ENCODE measurements around the gene SMURF1.

SMURF1 gene

DNA sequence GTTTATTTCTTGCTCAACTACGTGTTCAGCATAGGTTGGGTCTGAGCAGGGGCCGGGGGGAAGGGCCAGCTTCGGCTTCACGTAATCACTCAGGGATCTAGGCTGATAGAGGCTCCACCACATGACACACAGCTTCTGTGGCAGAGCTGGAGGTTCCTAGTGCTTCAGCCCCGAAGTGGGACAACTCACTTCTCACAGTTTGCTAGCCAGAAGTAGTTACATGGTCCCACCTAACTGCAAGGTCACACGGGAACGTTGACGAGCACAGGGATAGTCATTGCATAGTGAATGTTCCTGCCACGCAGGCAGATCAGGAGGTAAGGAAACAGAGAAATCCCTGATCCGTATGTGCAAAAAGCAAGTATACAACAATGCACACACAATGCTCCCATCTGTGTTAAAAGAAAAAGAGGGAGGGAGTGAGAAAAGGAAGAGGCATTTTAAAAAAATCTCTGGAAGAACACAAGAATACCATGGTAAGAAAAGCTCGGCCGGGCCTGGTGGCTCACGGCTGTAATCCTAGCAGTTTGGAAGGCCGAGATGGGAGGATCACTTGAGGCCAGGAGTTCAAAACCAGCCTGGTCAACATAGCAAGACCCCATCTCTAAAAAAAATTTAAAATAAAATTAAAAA is 16.9 kb downstream of the SMURF1 start:
- FAIRE-seq (no peak), DNase-seq (ENCODE audit: insufficient read length) (no peak)
- no peak for TF ChIP-seq POLR2AphosphoS5 (IDR thresholded peaks at IDR 0.05; ENCODE audit: low read depth, low read length)

DNA sequence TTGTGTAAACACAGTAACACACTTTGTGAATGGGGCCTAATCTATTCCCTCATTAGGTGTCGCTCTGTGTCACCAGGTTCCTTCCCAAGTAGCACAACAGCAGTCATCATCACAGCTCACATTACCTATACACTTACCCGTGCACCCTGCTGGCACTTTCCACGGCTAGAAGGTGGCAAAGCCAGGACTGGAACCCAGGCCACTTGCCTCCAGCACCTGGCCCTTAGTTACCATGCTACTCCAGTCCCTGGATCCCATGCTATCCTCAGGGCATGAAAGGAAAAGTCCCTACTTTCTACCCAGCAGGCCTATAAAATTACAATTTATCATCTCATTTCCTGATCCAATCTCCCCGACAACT is 18.4 kb downstream of the SMURF1 start:
- FAIRE-seq (no peak), DNase-seq (ENCODE audit: insufficient read length) (no peak)
- no peak for TF ChIP-seq POLR2A (IDR thresholded peaks at IDR 0.05; ENCODE audit: low read depth, low read length)
- TF ChIP-seq POLR2AphosphoS5 (IDR thresholded peaks at IDR 0.05; ENCODE audit: low read depth, low read length): no peak
- no peak for TF ChIP-seq TAF1 (IDR thresholded peaks at IDR 0.05; ENCODE audit: borderline replicate concordance, low read depth, low read length)

DNA sequence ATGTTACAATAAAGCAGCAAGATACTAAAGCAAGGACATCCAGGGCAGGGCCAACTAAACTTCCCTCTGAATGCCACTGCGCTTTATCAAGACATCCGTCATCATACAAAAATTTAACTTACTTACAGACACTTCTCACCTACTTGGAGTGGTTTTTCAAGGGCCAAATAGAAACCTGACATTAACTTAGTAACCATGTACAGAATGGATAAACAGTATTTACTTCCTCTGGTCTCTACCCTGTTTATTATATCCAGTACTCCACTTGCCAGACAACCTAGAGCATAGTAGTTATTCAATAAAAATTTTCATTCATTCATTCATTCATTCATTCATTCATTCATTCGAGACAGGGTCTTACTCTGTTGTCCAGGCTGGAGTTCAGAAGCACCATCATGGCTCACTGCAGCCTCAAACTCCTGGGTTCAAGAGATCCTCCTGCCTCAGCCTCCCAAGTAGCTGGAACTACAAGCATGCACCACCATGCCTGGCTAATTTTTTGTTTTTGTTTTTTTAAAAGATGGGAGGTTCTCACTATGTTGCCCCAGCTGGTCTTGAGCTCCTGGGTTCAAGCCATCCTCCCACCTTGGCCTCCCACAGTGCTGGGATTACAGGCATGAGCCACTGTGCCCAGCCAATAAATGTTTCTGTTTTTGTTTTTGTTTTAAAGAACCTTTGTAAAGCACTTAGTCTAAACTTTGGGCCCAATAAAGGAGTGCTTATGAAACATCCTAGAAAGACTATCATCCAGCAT is 19.0 kb downstream of the SMURF1 start:
- TF ChIP-seq POLR2AphosphoS5 (IDR thresholded peaks at IDR 0.05; ENCODE audit: low read depth, low read length) (no peak), TAF1 (IDR thresholded peaks at IDR 0.05; ENCODE audit: borderline replicate concordance, low read depth, low read length) (no peak), POLR2A (IDR thresholded peaks at IDR 0.05; ENCODE audit: low read depth, low read length) (no peak)
- DNase-seq (ENCODE audit: insufficient read length) (no peak), FAIRE-seq (no peak)

GRCh38 chr7:99124236-99124635 is 19.7 kb downstream of the SMURF1 start:
- no peak for DNase-seq (ENCODE audit: insufficient read length)
- TF ChIP-seq TAF1 (IDR thresholded peaks at IDR 0.05; ENCODE audit: borderline replicate concordance, low read depth, low read length): no peak
- TF ChIP-seq POLR2A (IDR thresholded peaks at IDR 0.05; ENCODE audit: low read depth, low read length): no peak
- no peak for TF ChIP-seq POLR2AphosphoS5 (IDR thresholded peaks at IDR 0.05; ENCODE audit: low read depth, low read length)
- no peak for FAIRE-seq

DNA sequence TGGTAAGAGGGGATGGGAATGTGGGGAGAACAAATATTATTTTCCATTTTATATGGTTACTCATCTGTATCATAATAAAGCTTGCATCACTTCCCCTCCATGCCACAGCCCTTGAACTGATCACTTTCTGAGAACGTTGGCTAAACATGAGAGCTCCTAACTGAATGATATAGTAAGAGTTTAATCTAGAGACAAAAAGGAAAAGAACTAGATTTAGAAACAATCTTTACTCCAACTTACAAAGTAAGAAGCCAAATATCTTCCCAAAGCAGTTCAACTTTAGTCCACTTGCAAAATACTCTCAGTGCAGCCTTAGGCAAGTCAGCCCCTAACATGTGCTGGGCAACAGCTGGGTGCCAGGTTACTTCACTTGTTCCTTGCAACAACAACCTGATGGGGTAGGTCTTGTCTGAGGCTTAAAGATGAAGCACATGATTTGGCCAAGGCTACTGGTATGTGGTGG is 20.3 kb downstream of the SMURF1 start:
- TF ChIP-seq TAF1 (IDR thresholded peaks at IDR 0.05; ENCODE audit: borderline replicate concordance, low read depth, low read length): no peak
- no peak for TF ChIP-seq POLR2AphosphoS5 (IDR thresholded peaks at IDR 0.05; ENCODE audit: low read depth, low read length)
- no peak for TF ChIP-seq POLR2A (IDR thresholded peaks at IDR 0.05; ENCODE audit: low read depth, low read length)
- FAIRE-seq: no peak
- no peak for DNase-seq (ENCODE audit: insufficient read length)

GRCh38 chr7:99122762-99123161 is 21.1 kb downstream of the SMURF1 start:
- DNase-seq (ENCODE audit: insufficient read length) (no peak), FAIRE-seq (no peak)
- TF ChIP-seq TAF1 (IDR thresholded peaks at IDR 0.05; ENCODE audit: borderline replicate concordance, low read depth, low read length) (no peak), POLR2A (IDR thresholded peaks at IDR 0.05; ENCODE audit: low read depth, low read length) (no peak), POLR2AphosphoS5 (IDR thresholded peaks at IDR 0.05; ENCODE audit: low read depth, low read length) (no peak)

GRCh38 chr7:99121496-99122021 is 22.3 kb downstream of the SMURF1 start:
- no peak for DNase-seq (ENCODE audit: insufficient read length)
- TF ChIP-seq POLR2AphosphoS5 (IDR thresholded peaks at IDR 0.05; ENCODE audit: low read depth, low read length) (no peak), TAF1 (IDR thresholded peaks at IDR 0.05; ENCODE audit: borderline replicate concordance, low read depth, low read length) (no peak), POLR2A (IDR thresholded peaks at IDR 0.05; ENCODE audit: low read depth, low read length) (no peak)
- FAIRE-seq: no peak

GRCh38 chr7:99120916-99121315 is 23.0 kb downstream of the SMURF1 start:
- FAIRE-seq (no peak), DNase-seq (ENCODE audit: insufficient read length) (no peak)
- TF ChIP-seq POLR2A (IDR thresholded peaks at IDR 0.05; ENCODE audit: low read depth, low read length): no peak
- TF ChIP-seq TAF1 (IDR thresholded peaks at IDR 0.05; ENCODE audit: borderline replicate concordance, low read depth, low read length): no peak
- TF ChIP-seq POLR2AphosphoS5 (IDR thresholded peaks at IDR 0.05; ENCODE audit: low read depth, low read length): no peak

GRCh38 chr7:99120501-99120900 is 23.4 kb downstream of the SMURF1 start:
- DNase-seq (ENCODE audit: insufficient read length) (no peak), FAIRE-seq (no peak)
- TF ChIP-seq POLR2AphosphoS5 (IDR thresholded peaks at IDR 0.05; ENCODE audit: low read depth, low read length) (no peak), TAF1 (IDR thresholded peaks at IDR 0.05; ENCODE audit: borderline replicate concordance, low read depth, low read length) (no peak), POLR2A (IDR thresholded peaks at IDR 0.05; ENCODE audit: low read depth, low read length) (no peak)

- TF ChIP-seq TAF1 (IDR thresholded peaks at IDR 0.05; ENCODE audit: borderline replicate concordance, low read depth, low read length) (no peak), POLR2AphosphoS5 (IDR thresholded peaks at IDR 0.05; ENCODE audit: low read depth, low read length) (no peak), POLR2A (IDR thresholded peaks at IDR 0.05; ENCODE audit: low read depth, low read length) (no peak)
- DNase-seq (ENCODE audit: insufficient read length) (no peak), FAIRE-seq (no peak)
Observed at GRCh38 chr7:99118077-99118476, 25.8 kb downstream of the SMURF1 start.

DNA sequence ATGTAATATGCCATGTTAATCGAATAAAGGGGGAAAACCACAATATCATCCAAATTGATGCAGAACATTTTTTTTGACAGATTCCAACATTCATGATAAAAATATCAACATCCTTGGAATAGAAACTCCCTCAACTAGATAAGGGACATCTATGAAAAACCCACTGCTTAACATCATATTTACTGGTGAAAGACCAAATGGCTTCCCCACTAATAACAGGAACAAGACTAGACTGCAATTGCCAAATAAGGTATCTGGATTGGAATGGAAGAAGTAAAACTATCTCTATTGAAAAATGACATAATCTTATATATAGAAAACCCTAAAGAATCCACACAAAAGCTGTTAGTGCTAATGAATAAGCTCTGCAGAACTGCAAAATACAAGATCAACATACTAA is 27.8 kb downstream of the SMURF1 start:
- TF ChIP-seq TAF1 (IDR thresholded peaks at IDR 0.05; ENCODE audit: borderline replicate concordance, low read depth, low read length) (no peak), POLR2AphosphoS5 (IDR thresholded peaks at IDR 0.05; ENCODE audit: low read depth, low read length) (no peak), POLR2A (IDR thresholded peaks at IDR 0.05; ENCODE audit: low read depth, low read length) (no peak)
- DNase-seq (ENCODE audit: insufficient read length) (no peak), FAIRE-seq (no peak)

DNA sequence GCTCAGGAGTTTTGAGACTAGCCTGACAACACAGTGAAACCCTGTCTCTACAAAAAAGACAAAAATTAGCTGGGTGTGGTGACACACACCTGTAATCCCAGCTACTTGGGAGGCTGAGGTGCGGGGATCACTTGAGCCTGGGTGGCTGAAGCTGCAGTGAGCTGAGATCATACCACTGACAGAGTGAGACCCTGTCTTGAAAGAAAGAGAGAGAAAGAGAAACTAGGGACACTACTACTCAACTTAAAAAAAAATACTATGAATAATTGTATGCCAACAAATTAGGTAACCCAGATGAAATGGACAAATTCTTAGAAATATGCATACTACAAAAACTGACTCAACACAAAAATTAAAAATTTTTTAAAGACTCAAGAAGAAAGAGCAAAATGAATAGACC is 28.5 kb downstream of the SMURF1 start:
- DNase-seq (ENCODE audit: insufficient read length) (no peak), FAIRE-seq (no peak)
- no peak for TF ChIP-seq POLR2AphosphoS5 (IDR thresholded peaks at IDR 0.05; ENCODE audit: low read depth, low read length)
- no peak for TF ChIP-seq TAF1 (IDR thresholded peaks at IDR 0.05; ENCODE audit: borderline replicate concordance, low read depth, low read length)
- no peak for TF ChIP-seq POLR2A (IDR thresholded peaks at IDR 0.05; ENCODE audit: low read depth, low read length)
